Activated CD8-positive, alpha-beta memory T cell treated with anti-CD3 and anti-CD28 coated beads, Interleukin-2, amount 50 U/mL, for 1 hour (primary cell): ENCODE results near the gene GRIK2.

Experiments used
- DNase-seq: peaks from one replicate; pipeline ENCODE4 v3.0.0-alpha.2; 2020; ENCODE audit errors: extremely low read depth

Gene GRIK2

GRCh38 chr6:101779051-101779844, 385.7 kb downstream of the GRIK2 start:
- DNase-seq: no peak

DNA sequence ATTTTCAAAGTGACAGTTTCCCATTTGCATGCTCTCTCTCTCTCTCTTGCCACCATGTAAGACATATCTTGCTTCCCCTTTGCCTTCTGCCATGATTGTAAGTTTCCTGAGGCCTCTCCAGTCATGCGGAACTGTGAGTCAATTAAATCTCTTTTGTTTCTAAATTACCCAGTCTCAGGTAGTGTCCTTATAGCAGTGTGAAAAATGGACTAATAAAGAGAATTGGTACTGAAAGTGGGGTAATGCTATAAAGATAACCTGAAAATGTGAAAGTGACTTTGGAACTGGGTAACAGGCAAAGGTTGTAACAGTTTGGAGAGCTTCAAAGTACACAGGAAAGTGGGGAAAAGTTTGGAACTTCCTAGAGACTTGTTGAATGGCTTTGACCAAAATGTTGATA, 389.8 kb downstream of the GRIK2 start:
- no peak for DNase-seq

GRCh38 chr6:101784094-101784493, 390.6 kb downstream of the GRIK2 start:
- no peak for DNase-seq

DNA sequence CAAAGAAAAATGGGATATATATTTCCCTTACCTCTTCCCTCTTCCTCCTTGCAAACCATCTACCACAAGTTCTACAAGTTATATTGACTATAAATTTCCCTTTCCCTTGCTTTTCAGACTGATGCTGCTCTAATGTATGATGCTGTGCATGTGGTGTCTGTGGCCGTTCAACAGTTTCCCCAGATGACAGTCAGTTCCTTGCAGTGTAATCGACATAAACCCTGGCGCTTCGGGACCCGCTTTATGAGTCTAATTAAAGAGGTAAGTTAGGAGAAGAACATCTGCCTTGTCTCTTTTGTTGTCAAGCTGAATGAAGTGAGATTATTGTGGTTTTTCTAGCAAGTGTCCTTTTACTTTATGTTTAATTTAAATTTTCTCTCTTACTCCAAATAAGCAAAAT, 406.0 kb downstream of the GRIK2 start:
- DNase-seq: no peak

DNA sequence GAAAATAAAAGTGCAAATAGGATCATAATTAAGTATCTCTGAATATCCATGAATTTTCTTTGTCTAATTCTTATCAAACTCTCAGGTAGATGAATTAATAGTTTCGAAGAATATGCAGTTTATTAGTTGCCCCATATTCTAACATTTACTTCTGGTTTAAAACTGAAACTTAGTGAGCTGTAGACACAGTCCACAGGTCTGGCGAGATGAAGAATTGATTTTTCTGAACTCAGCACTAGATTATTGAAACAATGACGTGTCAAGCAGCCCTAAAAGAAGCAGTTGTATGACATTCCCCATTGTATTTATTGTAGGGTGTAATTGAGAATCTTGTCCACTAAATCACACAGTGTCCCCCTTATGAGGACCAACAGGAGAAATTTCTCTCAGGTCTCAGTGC, 407.1 kb downstream of the GRIK2 start:
- no peak for DNase-seq

DNA sequence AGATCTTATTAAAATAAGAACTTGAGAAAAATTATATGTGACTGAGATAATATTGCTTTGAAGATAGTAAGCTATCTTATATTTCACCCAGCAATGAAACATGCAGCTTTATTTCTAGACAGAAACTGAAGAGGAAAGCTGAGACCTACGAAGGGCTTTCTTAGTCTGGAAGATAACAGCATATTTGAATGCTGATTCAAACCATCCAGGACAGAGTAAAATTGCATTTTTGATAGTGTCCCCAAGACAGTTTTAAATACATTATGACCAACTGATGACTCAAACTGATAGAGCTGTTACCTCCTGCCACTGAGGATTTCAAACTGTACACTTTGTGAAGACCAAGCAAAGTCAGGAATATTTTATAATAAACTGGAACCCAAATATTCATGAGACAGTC, 409.6 kb downstream of the GRIK2 start:
- DNase-seq: no peak

DNA sequence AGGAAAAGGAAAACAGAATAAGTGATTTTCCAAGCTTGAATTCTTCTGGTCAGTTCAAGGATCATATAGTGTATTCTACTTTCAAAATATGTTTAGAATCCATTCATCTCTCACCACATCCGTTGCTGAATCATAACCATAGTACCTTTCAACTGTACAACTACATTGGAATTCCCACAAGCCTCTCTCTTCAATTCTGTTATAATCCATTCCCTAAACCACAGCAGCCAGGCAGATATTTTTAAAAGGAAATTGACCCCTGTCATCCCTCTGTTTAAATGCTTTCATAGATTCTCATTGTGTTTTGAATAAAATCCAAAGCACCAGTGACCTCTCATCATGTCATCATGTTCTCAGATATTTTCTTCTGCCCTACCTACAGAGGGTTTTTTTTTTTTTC, 412.7 kb downstream of the GRIK2 start:
- DNase-seq: no peak

- no peak for DNase-seq
Observed at GRCh38 chr6:101811108-101811507, 417.6 kb downstream of the GRIK2 start.

- DNase-seq: no peak
Observed at GRCh38 chr6:101816716-101817115, 423.2 kb downstream of the GRIK2 start.

DNA sequence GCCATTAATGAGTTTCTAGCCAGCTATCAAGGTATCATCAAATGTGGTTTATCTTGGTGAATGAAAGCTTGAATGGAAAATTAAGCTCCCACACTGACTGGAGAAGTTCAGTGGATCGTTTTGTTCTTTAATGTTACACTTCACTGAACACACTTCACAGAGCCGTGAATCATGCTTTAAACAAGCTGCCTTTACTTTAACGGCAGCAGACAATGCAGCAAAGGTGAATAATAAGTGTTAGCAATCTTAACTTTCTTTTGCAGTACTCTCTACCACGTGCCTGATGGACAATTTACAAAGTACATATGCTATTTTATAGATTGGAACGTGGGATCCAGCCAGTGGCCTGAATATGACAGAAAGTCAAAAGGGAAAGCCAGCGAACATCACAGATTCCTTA, 424.5 kb downstream of the GRIK2 start:
- DNase-seq: no peak

GRCh38 chr6:101824551-101825345, 431.2 kb downstream of the GRIK2 start:
- DNase-seq: no peak

DNA sequence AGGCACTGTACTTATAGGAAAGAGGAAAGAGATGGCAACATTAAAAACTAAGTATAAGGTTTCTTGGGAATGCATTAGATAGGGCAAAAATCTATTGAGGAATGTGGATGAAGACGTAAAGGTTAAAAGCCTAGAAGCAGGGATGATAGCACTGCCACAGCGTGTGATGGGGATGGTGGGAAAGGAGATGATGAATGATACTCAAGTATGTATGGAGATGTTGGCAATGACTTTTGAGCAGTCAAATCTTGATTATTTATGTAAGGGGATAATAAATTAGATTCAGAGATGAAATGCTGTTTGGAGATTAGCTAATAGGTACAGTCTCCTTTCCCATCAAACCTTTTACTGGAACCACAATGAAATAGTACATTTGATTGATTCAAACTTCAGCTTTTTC, 432.8 kb downstream of the GRIK2 start:
- DNase-seq: no peak

- DNase-seq: no peak
Observed at GRCh38 chr6:101826678-101827077, 433.2 kb downstream of the GRIK2 start.

DNA sequence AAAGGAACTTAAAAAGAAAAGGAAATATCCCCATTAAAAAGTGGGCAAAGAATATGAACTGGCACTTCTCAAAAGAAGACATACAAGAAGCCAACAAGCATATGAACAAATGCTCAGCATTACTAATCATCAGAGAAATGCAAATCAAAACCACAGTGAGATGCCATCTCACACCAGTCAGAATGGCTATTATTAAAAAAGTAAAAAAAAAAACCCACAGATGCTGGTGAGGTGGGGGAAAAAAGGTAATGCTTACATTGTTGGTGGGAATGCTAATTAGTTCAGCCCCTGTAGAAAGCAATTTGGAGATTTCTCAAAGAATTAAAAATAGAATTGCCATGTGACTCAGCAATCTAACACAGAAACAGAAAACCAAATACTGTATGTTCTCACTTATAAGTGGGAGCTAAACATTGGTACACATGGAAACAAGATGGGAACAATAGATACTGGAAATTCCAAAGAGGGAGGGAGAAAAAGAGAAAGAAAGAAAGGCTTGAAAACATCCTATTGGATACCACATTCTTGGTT, 437.1 kb downstream of the GRIK2 start:
- no peak for DNase-seq

DNA sequence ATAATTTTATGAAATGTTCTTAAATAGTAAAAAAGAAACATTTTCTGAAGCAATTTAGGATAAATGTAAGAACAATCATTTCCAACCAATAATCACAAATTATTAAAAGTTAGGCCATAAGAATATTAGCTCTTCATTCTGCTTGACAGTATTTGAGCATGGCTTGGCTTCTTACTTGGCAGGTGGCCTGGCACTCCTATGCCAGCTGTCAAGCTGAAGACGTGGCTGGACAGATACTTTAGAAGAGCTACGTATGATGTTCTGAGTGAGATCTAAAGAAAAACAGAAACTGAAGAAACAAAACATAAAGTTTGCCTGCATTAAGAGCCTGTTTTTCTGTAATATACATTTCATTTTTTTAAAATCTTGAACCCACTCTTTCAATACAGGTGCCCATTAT, 438.9 kb downstream of the GRIK2 start:
- no peak for DNase-seq

DNA sequence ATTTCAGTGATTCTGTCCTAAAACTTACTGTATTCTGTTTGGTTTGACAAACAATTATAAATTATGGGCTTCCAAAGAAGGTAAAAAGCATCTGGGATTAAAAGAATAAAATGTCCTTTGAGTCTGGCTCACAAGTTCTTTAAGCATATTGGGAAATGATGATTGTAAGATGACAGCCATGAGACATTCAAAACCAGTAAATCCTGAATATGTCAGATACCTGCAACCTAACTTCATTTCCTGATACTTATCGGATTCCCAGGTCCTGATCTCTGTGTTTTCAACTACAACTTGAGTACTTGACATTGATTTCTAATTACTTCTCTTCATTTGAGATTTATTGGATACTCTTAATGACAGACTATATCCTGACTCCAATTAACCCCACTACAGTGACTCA, 446.6 kb downstream of the GRIK2 start:
- no peak for DNase-seq

- no peak for DNase-seq
Observed at GRCh38 chr6:101845172-101845571, 451.7 kb downstream of the GRIK2 start.

DNA sequence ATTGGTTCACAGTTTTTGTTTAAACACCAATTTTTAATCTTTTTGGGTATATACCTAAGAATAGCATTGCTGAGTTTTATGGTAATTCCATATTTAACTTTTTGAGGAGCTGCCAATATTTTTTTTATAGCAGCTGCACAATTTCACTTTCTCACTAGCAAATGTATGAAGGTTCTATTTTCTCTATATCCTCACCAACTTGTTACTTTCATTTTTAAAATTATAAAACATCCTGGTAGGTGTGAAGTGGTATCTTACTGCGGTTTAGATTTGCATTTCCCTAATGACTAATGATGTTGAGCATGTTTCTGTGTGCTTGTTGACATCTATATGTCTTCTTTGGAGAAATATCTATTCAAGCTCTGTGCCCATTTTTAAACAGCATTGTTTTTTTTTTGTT, 452.1 kb downstream of the GRIK2 start:
- DNase-seq: no peak

DNA sequence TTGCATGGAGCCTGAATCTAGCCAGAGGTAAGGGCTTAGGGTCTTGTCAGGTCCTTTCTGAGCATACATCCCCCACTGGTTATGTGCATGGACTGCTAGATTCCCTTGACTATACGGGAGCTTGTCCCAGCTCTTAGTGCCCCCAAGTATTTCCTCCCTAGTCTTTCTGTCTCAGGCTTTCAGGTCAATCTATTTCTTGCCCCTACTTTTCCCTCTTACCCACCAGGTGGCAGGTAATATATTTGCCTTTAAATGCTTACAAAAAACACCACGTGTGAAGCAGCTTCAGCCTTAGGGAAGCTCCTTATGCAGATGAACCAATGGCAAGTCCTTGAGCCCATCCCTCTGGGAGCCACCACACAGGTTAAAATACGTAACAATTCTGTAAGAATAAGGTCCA, 454.2 kb downstream of the GRIK2 start:
- no peak for DNase-seq

DNA sequence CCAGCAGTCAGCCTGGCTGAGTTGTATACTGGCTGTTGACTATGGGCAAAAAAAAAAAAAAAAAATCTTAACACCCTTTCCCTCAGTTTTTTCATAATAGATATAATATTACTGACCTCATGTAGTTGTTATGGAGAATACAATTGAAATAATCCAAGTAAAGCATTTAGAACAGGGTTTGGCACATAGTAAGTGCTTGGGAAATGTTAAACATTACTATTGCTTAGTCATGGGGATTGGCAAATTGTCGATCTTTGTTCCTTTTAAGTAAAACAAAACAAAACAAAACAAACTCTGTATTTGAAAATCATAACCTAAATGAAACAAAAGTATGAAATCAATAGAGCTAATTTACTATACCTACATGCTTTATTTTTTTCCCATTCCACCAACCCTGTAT, 458.4 kb downstream of the GRIK2 start:
- no peak for DNase-seq

DNA sequence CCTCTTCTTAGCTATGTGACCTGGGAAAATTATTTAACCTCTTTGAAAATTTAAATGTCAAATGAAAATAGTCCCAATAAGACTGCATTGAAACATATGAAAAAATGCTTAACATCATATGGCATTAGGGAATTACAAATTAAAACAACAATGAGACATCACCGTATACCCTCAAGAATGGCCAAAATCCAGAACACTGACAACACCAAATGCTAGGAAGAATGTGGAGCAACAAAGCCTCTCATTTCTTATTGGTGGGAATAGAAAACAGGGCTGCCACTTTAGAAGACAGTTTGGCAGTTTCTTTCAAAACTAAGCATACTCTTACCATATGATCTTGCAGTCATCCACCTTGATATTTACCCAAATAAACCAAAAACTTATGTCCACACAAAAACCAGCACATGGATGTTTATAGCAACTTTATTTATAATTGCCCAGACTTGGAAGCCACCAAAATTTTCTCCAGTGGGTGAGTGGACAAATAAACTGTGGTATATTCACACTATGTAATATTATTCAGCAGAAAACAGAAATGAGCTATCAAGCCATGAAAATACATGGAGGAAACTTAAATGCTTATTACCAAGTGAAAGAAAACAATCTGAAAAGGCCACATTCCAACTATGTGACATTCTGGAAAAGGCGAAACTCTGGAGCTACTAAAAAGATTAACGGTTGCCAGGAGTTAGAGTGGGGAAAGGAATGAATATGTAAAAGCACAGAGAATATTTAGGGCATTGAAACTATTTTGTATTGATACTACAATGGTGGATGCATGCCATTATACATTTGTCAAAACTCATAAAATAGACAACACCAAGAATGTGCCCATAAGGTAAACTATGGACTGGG, 459.9 kb downstream of the GRIK2 start:
- DNase-seq: no peak

DNA sequence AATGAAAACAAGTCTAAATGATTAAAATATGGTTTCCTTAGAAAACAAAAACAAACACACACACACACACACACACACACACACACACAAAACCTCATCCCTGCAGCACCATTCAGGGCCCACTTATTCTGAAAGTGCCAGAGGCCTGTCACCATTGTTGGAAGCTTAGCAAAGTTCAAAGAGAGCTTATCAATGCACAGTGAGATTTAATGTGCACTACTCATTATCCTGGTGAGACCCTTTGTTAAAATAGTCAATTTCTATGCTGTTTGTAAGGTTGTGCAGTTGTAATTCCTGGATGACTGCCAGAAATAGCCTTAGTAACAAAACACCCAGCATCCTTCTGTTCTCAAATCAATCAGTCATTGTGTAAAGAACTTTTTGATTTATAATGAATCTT, 482.9 kb downstream of the GRIK2 start:
- no peak for DNase-seq
